Psoas muscle (tissue), 8 donors: Measurements from ENCODE around the gene REC8. TPM values are rescaled to one million over a fixed set of nuclear protein-coding genes. Genes with fewer than 3 reads are reported as not detected.

Experiments
- ATAC-seq, 4 donors: fragments of 200-7000 bp; cut with Tn5 transposase; one replicate each; pipeline ENCODE4 v1.9.1; 2020; ENCODE audit warnings: moderate library complexity in 3 of 4, mild to moderate bottlenecking in 2 of 4
- DNase-seq, 2 donors: peaks; one replicate each; pipeline ENCODE4 v3.0.0-alpha.2; 2020
- H3K27ac ChIP-seq: fragments of 200-600 bp; one replicate; pipeline ENCODE4 v1.8.0; 2022
- H3K27me3 ChIP-seq, 3 donors: fragments of 200-600 bp in 1 of 3; one replicate each; pipeline versions ENCODE4 v1.6.1 to v1.8.0; 2013 to 2022; ENCODE audit warnings: low read length in 2 of 3, mild to moderate bottlenecking in 2 of 3, moderate library complexity in 1 of 3; ENCODE audit not compliant: insufficient read depth in 3 of 3
- H3K36me3 ChIP-seq, 2 donors: fragments of 200-600 bp in 1 of 2; one replicate each; pipeline versions ENCODE4 v1.6.1 to v1.8.0; 2013 to 2022; ENCODE audit warnings: low read depth in 1 of 2, mild to moderate bottlenecking in 1 of 2, moderate library complexity in 1 of 2; ENCODE audit not compliant: insufficient read depth in 1 of 2
- H3K4me1 ChIP-seq: fragments of 200-600 bp; one replicate; pipeline ENCODE4 v1.8.0; 2022
- H3K4me3 ChIP-seq: fragments of 200-600 bp; one replicate; pipeline ENCODE4 v1.8.0; 2022; ENCODE audit warnings: mild to moderate bottlenecking
- H3K9me3 ChIP-seq: fragments of 200-600 bp; one replicate; pipeline ENCODE4 v1.8.0; 2022
- CTCF ChIP-seq: fragments of 200-600 bp; IDR thresholded peaks from one replicate; pipeline ENCODE4 v1.8.0; 2022; ENCODE audit warnings: antibody characterized with exemption
- WGBS, 3 donors: extraction: QIAGEN DNeasy Blood & Tissue Kit; methylation state at CpG; one replicate each; pipeline versions ENCODE4 v1.1.6 to v1.1.7; 2013; 5-methylcytosine and 5-hydroxymethylcytosine counted together
- intact Hi-C, 2 donors: fragments of 100-400 bp; cut with DNase I; formaldehyde crosslinking; loops; one replicate each; pipeline versions ENCODE4 v1.11.0 to v1.14.2; 2022
- polyA plus RNA-seq, 3 donors: library from polyadenylated mRNA; stranded (reverse); fragments of 200-250 nt; gene quantifications; one replicate each; pipeline ENCODE4 v1.2.3, GENCODE V29; 2013
- total RNA-seq, 4 donors: library from RNA; stranded (reverse); fragmentation: NEBNext Ultra II Directional in 2 of 4; extraction: Animal tissue kit (Norgen Biotek cat#: 25700) in 2 of 4; gene quantifications; one replicate each; pipeline versions ENCODE4 v1.2.1 to v1.2.4, GENCODE V29; 2021 to 2023
- donor health status: healthy with polysubstance abuse.
- donor health status: DM: no; HTN: no; CAD: no; lungs with moderate emphysema.
- donor health status: Bipolar disorder and iron deficiency.
- donor health status: healthy.
- donor health status: DM: yes; HTN: yes; CAD: no.
- donor health status: DM: no; HTN: no; CAD: no.
- donor health status: DM: no; HTN: no; CAD: no.
- donor health status: DM: yes; HTN: yes; CAD: no.

Gene REC8
- total and polyA plus RNA-seq, 7 donors: 0.13 to 1.6 (median 1.2) TPM

GRCh38 chr14:24177041-24177825 lies 5.4 kb downstream of the REC8 start:
- Histone ChIP-seq H3K9me3 (no peaks in the 10 kb centered on the region), H3K4me3 (no peak overlapping the region), H3K27me3 (peaks cover 0 to 7% (median 0%) of the 10 kb centered on the region in 3 donors), H3K4me1 (peaks cover 21% of the 10 kb centered on the region), H3K27ac (no peak overlapping the region), H3K36me3 (peaks cover 0 to 58% of the 10 kb centered on the region in 2 donors)
- TF ChIP-seq CTCF: no peak
- 86 to 90% (median 88%) methylated on average over 12 of the region's 12 CpGs for WGBS, 3 donors
- intact Hi-C loops: no loop called here
- DNase-seq (peak in 1 of 2 donors; percentile 32), ATAC-seq (no peak)

GRCh38 chr14:24177891-24178290 lies 6.0 kb downstream of the REC8 start:
- no peak overlapping the region for H3K27ac ChIP-seq
- DNase-seq (peak in 1 of 2 donors; percentile 36), ATAC-seq (no peak)
- no peak for TF ChIP-seq CTCF
- no peaks in the 10 kb centered on the region for H3K9me3 ChIP-seq
- no peak overlapping the region for H3K4me3 ChIP-seq
- intact Hi-C loops: no loop called here
- H3K27me3 ChIP-seq: peaks cover 0 to under 1% (median 0%) of the 10 kb centered on the region in 3 donors
- H3K36me3 ChIP-seq: peaks cover 0 to 65% of the 10 kb centered on the region in 2 donors
- WGBS, 3 donors: 84 to 89% (median 84%) methylated on average over 14 of the region's 14 CpGs
- H3K4me1 ChIP-seq: peaks cover 20% of the 10 kb centered on the region

GRCh38 chr14:24178399-24179178 lies 6.7 kb downstream of the REC8 start:
- 71 to 80% (median 75%) methylated on average over 12 of the region's 12 CpGs for WGBS, 3 donors
- H3K36me3 ChIP-seq: peaks cover 0 to 72% of the 10 kb centered on the region in 2 donors
- H3K27ac ChIP-seq: no peak overlapping the region
- H3K27me3 ChIP-seq: no peaks in the 10 kb centered on the region
- peaks cover 20% of the 10 kb centered on the region for H3K4me1 ChIP-seq
- intact Hi-C loops: no loop called here
- no peak for TF ChIP-seq CTCF
- ATAC-seq (no peak), DNase-seq (peak in 1 of 2 donors; percentile 35)
- H3K4me3 ChIP-seq: no peak overlapping the region
- H3K9me3 ChIP-seq: no peaks in the 10 kb centered on the region

- Histone ChIP-seq H3K9me3 (no peaks in the 10 kb centered on the region), H3K27ac (peak overlapping the region; percentile 79), H3K4me3 (no peak overlapping the region), H3K36me3 (peaks cover 0 to 80% of the 10 kb centered on the region in 2 donors), H3K27me3 (no peaks in the 10 kb centered on the region), H3K4me1 (peaks cover 20% of the 10 kb centered on the region)
- no peak for TF ChIP-seq CTCF
- DNase-seq: peak in 1 of 2 donors; percentile 41
- WGBS, 3 donors: 71 to 82% (median 77%) methylated on average over 14 of the region's 14 CpGs
- intact Hi-C loops: no loop called here
- ATAC-seq: peak in 3 of 4 donors; percentile 12 to 59 (median 27)
Measured at GRCh38 chr14:24179294-24179960, 7.5 kb downstream of the REC8 start.
